Endothelial cell of umbilical vein (primary cell): ENCODE measurements around the gene PSMB2. TPM values are rescaled to one million over a fixed set of nuclear protein-coding genes. Genes with fewer than 3 reads are reported as not detected.

ENCODE experiments used
- BruUV-seq: library from RNA; stranded (reverse); fragments of 400-500 nt; replicated peaks from 2 replicates; lab custom pipeline; 2021; lab: Mats Ljungman, UMichigan
- CTCF ChIA-PET: fragments of 300-600, 350-600 bp; sonication (Branson Sonifier 250); formaldehyde crosslinking; loops from one replicate; lab custom pipeline; 2021; ENCODE audit warnings: antibody characterized with exemption, inconsistent platforms; lab: Charles Lee
- POLR2A ChIA-PET: fragments of 300-600, 350-600 bp; sonication (Branson Sonifier 250); formaldehyde crosslinking; loops from one replicate; lab custom pipeline; 2021; ENCODE audit warnings: antibody characterized with exemption, inconsistent platforms; lab: Charles Lee
- DNase-seq: peaks from one replicate; pipeline ENCODE4 v3.0.0-alpha.2; 2011; ENCODE audit warnings: low read depth, low spot score
- FAIRE-seq: peaks from 2 replicates; lab custom pipeline; 2011; peaks lifted over from hg19 to GRCh38; lab: Jason Lieb, UNC
- H2AFZ ChIP-seq: 2 replicates; pipeline ENCODE4 v1.6.0; 2012; ENCODE audit warnings: low read depth, low read length, control low read depth, inconsistent platforms
- H3K27ac ChIP-seq: 2 replicates; pipeline ENCODE4 v1.5.1; 2011; ENCODE audit warnings: low read depth, mild to moderate bottlenecking, control low read depth, low read length, moderate library complexity; ENCODE audit not compliant: insufficient read depth
- H3K27me3 ChIP-seq, 2 experiments: 2 replicates each; pipeline versions ENCODE4 v1.6.0 to v1.6.1; 2011; ENCODE audit warnings: low read length in 2 of 2, mixed read lengths in 1 of 2; ENCODE audit not compliant: control insufficient read depth in 2 of 2, insufficient read depth in 2 of 2
- H3K36me3 ChIP-seq, 2 experiments: 2 replicates in 1 of 2; 3 replicates in 1 of 2; pipeline ENCODE4 v1.5.1; 2011; ENCODE audit warnings: low read length in 2 of 2, mild to moderate bottlenecking in 1 of 2, moderate library complexity in 1 of 2; ENCODE audit not compliant: control insufficient read depth in 2 of 2, insufficient read depth in 2 of 2; ENCODE audit errors: extremely low read depth in 1 of 2
- H3K4me1 ChIP-seq: 3 replicates; pipeline ENCODE4 v1.5.1; 2011; ENCODE audit warnings: mild to moderate bottlenecking, low read length; ENCODE audit not compliant: control insufficient read depth, insufficient read depth; ENCODE audit errors: extremely low read depth
- H3K4me2 ChIP-seq: 2 replicates; pipeline ENCODE4 v1.6.1; 2011; ENCODE audit warnings: low read length, control low read depth, mixed read lengths; ENCODE audit not compliant: insufficient read depth
- H3K4me3 ChIP-seq, 3 experiments: fragments of 200-600 bp in 1 of 3; sonication (generic), shearing (Covaris generic) in 1 of 3; replicated peaks in 1 of 3; 2 replicates each; pipeline ENCODE4 v1.5.1; 2011 to 2016; ENCODE audit warnings: control low read depth in 3 of 3, low read length in 3 of 3, mild to moderate bottlenecking in 2 of 3, inconsistent platforms in 1 of 3, low read depth in 1 of 3, moderate library complexity in 1 of 3; ENCODE audit not compliant: insufficient read depth in 1 of 3
- H3K79me2 ChIP-seq: 2 replicates; pipeline ENCODE4 v1.6.0; 2012; ENCODE audit warnings: low read length, inconsistent platforms; ENCODE audit not compliant: control insufficient read depth, insufficient read depth
- H3K9ac ChIP-seq: replicated peaks from 2 replicates; pipeline ENCODE3; 2011; ENCODE audit warnings: low read length, control low read depth; ENCODE audit not compliant: insufficient read depth; ENCODE audit errors: extremely low read depth
- H3K9me1 ChIP-seq: replicated peaks from 3 replicates; pipeline ENCODE4 v1.6.0; 2011; ENCODE audit warnings: mild to moderate bottlenecking, low read length; ENCODE audit not compliant: control insufficient read depth, insufficient read depth; ENCODE audit errors: extremely low read depth
- H3K9me3 ChIP-seq: replicated peaks from 2 replicates; pipeline ENCODE4 v1.5.1; 2012; ENCODE audit warnings: low read length, inconsistent platforms; ENCODE audit not compliant: control insufficient read depth, insufficient read depth
- H4K20me1 ChIP-seq: replicated peaks from 2 replicates; pipeline ENCODE3; 2011; ENCODE audit warnings: mild to moderate bottlenecking, low read length; ENCODE audit not compliant: control insufficient read depth, insufficient read depth; ENCODE audit errors: extremely low read depth
- CTCF ChIP-seq, 2 donors: IDR thresholded peaks; 1 replicate in 1 of 2; 2 replicates in 1 of 2; pipeline ENCODE4 v1.5.1; 2011; ENCODE audit warnings: low read length in 2 of 2, mild to moderate bottlenecking in 2 of 2, moderate library complexity in 2 of 2, control low read depth in 1 of 2, inconsistent platforms in 1 of 2, low read depth in 1 of 2; ENCODE audit not compliant: insufficient read depth in 1 of 2; ENCODE audit errors: extremely low read depth in 1 of 2
- EZH2 ChIP-seq: IDR thresholded peaks from 2 replicates; pipeline ENCODE4 v1.6.1; 2012; ENCODE audit warnings: borderline replicate concordance, low read depth, mild to moderate bottlenecking, moderate library complexity, low read length, inconsistent platforms; ENCODE audit not compliant: severe bottlenecking
- FOS ChIP-seq: IDR thresholded peaks from 2 replicates; pipeline ENCODE4 v1.6.1; 2011; ENCODE audit warnings: mild to moderate bottlenecking, low read length, moderate library complexity, borderline replicate concordance; ENCODE audit not compliant: insufficient read depth
- GATA2 ChIP-seq: IDR thresholded peaks from 2 replicates; pipeline ENCODE4 v1.7.0; 2011; ENCODE audit warnings: low read depth, mild to moderate bottlenecking, moderate library complexity, mixed read lengths, low read length; ENCODE audit not compliant: insufficient read length, insufficient read depth
- JUN ChIP-seq: IDR thresholded peaks from 2 replicates; pipeline ENCODE4 v1.6.1; 2011; ENCODE audit warnings: borderline replicate concordance, low read depth; ENCODE audit not compliant: insufficient read length, insufficient read depth
- MAX ChIP-seq: IDR thresholded peaks from 2 replicates; pipeline ENCODE4 v1.6.1; 2011; ENCODE audit not compliant: insufficient read depth, insufficient read length
- MYC ChIP-seq: IDR thresholded peaks from one replicate; pipeline ENCODE4 v1.6.1; 2011; ENCODE audit warnings: mild to moderate bottlenecking, low read depth, low read length
- POLR2A ChIP-seq: IDR thresholded peaks from 2 replicates; pipeline ENCODE4 v1.6.1; 2012; ENCODE audit warnings: low read depth, mild to moderate bottlenecking, control low read depth, low read length
- POLR2AphosphoS5 ChIP-seq: IDR thresholded peaks from 2 replicates; pipeline ENCODE4 v1.6.1; 2012; ENCODE audit warnings: low read depth, mild to moderate bottlenecking, control low read depth, low read length, moderate library complexity; ENCODE audit not compliant: insufficient read depth
- dilution Hi-C: fragments of 300-500 bp; cut with MboI; formaldehyde crosslinking; loops from one replicate; pipeline ENCODE4 v1.15.0; 2019; ENCODE audit warnings: low sequenced_read_pairs; ENCODE audit not compliant: extremely low pct_ligation_motif_present
- intact Hi-C: fragments of 100-400 bp; cut with micrococcal nuclease; formaldehyde crosslinking; loops from one replicate; pipeline ENCODE4 v1.10.0; 2022
- polyA plus RNA-seq, 4 experiments: library from polyadenylated mRNA; depleted of rRNA in 3 of 4; stranded (reverse) in 3 of 4; unstranded in 1 of 4; fragments of >200 nt; gene quantifications; 2 replicates each; pipeline versions ENCODE4 v1.2.1 to v1.2.3, GENCODE V29; 2011 to 2012; ENCODE audit warnings: missing spikeins in 1 of 4
- total RNA-seq: library from RNA; stranded (reverse); gene quantifications from 2 replicates; pipeline ENCODE4 v1.2.3, GENCODE V29; 2021

The PSMB2 gene
- total and polyA plus RNA-seq, 2 donors (not counting 3 experiments of a cell fraction or from before 2014, with no cell fraction given): 93.6 to 118 TPM

- no peaks in the 10 kb centered on the region for H4K20me1 ChIP-seq
- H3K9me3 ChIP-seq: no peaks in the 10 kb centered on the region
- no peak overlapping the region for H3K27ac ChIP-seq
- FAIRE-seq (no peak), DNase-seq (no peak)
- intact Hi-C loops: no loop called here
- BruUV-seq: no TSS peak
- H3K4me1 ChIP-seq: peaks cover 3% of the 10 kb centered on the region
- no peaks in the 10 kb centered on the region for H3K79me2 ChIP-seq
- dilution Hi-C loops: no loop called here
- H3K36me3 ChIP-seq: no peaks in the 10 kb centered on the region
- H2AFZ ChIP-seq: no peak overlapping the region
- no peak overlapping the region for H3K4me2 ChIP-seq
- TF ChIP-seq EZH2 (no peak), FOS (no peak), MYC (no peak), JUN (no peak), MAX (no peak), POLR2A (no peak), CTCF (IDR thresholded peaks at IDR 0.05; ENCODE audit: extremely low read depth in 1 of 2, insufficient read depth in 1 of 2, low read depth in 1 of 2, low read length in 2 of 2) (no peak), POLR2AphosphoS5 (no peak), GATA2 (no peak)
- no peak overlapping the region for H3K9ac ChIP-seq
- POLR2A ChIA-PET: no interaction called here
- no peaks in the 10 kb centered on the region for H3K9me1 ChIP-seq
- H3K27me3 ChIP-seq: peaks cover 39 to 53% of the 10 kb centered on the region in 2 experiments
- H3K4me3 ChIP-seq: no peak overlapping the region
- CTCF ChIA-PET: interaction anchor here (0.6 to 4.5 kb wide), 8 partner anchors 9 to 202 kb away, joined by 3 to 67 read pairs (median 8); partner anchors contain the start of gene CLSPN
Observed at GRCh38 chr1:35571263-35571662, 70.1 kb downstream of the PSMB2 start.
